DLD1 (cell line): ENCODE measurements around the gene KIAA1671.
"Not testable (repeated sequence)": the region's sequence is repeated elsewhere in the genome, so short reads cannot be mapped to it uniquely, and the experiment has no call there.

Source experiments
- in situ Hi-C: cut with HindIII; loops from 2 replicates; pipeline ENCODE4 v1.10.0; 2017; ENCODE audit warnings: low sequenced_read_pairs

KIAA1671 gene

GRCh38 chr22:25212337-25212736 lies 259.8 kb downstream of the KIAA1671 start:
- in situ Hi-C loops = no loop called here

GRCh38 chr22:25213221-25213620 lies 260.7 kb downstream of the KIAA1671 start:
- in situ Hi-C loops = no loop called here

- in situ Hi-C loops = no loop called here
These were observed 263.7 kb downstream of the KIAA1671 start for GRCh38 chr22:25216230-25216629.

- in situ Hi-C loops = no loop called here
These were observed 266.7 kb downstream of the KIAA1671 start, which contains the start of gene CRYBB2 for GRCh38 chr22:25219211-25219689. Gene CRYBB2 (plus strand): TSS chr22:25219639. CDS start chr22:25221430, 1,791 bp downstream.

DNA sequence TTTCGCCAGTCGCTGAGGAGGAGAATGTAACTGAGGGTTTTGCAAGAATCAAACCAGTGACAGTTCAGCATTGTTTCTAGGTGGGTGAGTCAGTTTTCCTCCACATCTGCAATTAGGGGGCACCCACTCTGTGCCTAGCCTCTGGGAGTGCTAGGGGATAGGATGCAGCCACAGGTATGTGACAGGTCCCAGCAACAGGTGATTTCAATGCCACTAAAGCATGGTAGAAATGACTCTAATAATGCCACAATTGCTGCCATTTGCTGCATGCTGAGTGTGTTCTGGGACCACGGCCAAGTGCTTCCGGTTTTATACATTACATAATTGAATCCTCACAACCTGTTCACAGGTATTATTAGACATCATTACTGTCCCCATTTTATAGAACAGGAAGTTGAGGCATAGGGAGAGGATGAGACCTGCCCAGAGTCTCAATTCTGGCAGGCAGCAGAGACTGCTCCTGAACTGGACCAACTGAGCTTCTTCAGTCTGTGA lies 267.5 kb downstream of the KIAA1671 start:
- in situ Hi-C loops = no loop called here

DNA sequence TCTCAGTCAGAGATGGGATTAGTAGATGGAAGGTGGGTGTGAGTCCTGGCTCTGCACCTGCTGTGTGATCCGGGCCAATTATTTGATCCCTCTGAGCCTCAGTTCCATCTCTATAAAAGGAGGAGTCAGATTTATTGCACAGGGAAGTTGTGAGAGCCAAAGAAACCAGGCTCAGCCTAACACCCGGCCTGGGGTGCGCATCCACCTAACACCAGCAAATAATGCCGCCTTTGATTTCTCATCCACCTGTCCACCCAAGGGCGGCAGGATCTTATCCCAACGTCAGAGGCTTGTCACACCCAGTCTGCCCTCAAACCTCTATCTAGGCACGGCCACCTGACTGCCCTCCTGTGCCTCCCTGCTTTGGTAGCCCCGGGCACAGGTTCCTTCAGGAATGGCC lies 269.3 kb downstream of the KIAA1671 start:
- in situ Hi-C loops = no loop called here

DNA sequence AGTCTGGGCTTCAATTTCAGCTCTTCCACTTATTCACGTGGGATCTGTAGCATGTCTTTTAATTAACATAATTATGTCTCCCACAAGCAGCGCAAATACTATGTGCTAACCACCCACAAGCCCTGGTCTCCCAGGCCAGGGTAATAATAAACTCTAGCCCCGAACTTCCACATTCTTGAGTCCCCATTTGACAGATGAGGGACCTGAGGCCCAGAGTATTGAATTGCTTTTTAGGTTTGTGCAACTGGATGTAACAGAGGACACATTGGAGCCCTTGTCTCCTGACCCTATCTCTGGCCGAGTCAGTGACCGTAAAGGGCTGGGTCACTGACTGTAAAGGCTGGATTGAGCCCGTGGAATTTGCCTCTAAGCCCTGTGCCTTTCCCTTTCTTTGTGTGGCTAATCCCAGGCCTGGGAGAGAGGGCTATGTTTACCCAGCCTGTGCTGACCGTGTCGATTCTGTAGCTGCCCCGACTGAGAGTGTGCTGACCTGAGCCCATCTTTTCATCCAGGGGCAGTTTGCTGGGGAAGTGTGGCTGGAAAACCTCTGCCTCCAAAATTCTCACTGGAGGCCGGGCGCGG lies 270.8 kb downstream of the KIAA1671 start:
- in situ Hi-C loops = no loop called here

DNA sequence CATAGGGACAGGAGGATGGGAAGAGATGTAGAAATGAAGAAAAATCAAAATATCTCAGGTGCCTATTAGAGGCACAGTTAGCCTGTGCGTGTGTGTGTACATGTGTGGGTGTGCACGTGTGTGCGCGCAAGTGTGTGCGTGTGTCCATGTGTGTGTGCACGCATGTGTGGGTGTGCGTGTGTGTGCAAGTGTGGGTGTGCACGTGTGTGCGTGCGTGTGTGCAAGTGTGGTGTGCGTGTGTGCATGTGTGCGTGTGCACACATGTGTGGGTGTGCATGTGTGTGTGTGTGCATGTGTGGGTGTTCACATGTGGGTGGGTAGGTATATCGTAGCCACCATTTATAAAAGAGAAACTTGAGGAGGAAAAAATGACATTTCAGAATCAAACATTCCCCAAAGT lies 276.3 kb downstream of the KIAA1671 start:
- in situ Hi-C loops = no loop called here

DNA sequence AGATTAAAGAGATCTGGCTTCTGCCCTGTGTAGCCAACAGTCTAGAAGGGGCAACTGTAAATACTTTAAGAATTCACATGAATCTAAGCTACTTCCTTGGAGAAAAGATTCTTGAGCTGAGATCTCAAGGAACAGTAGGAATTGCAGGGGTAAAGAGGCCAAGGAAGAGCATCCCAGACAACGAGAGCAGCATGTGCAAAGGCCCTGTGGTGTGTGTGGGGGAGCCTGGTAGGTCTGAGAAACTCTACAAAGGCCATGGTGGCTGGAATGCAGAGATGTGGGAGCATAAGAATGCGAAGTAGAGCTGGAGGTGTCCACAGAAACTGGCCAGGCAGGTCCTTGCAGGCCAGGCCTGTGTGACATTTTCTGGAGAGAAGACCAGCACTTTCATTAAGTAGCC lies 278.2 kb downstream of the KIAA1671 start:
- in situ Hi-C loops = not testable (repeated sequence)

GRCh38 chr22:25232301-25232700 lies 279.8 kb downstream of the KIAA1671 start:
- in situ Hi-C loops = no loop called here

DNA sequence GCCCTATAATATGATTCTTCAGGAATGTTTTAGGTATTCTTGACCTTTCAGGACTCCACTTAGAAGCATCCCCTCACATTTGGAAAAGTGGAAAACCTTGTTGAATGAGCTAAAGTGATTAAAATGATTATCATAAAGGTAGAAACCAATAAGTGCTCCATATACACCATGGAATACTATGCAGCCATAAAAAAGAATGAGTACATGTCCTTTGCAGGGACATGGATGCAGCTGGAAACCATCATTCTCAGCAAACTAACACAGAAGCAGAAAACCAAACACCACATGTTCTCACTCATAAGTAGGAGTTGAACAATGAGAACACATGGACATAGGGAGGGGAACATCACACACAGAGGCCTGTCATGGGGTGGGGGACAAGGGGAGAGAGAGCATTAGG lies 281.2 kb downstream of the KIAA1671 start:
- in situ Hi-C loops = not testable (repeated sequence)

DNA sequence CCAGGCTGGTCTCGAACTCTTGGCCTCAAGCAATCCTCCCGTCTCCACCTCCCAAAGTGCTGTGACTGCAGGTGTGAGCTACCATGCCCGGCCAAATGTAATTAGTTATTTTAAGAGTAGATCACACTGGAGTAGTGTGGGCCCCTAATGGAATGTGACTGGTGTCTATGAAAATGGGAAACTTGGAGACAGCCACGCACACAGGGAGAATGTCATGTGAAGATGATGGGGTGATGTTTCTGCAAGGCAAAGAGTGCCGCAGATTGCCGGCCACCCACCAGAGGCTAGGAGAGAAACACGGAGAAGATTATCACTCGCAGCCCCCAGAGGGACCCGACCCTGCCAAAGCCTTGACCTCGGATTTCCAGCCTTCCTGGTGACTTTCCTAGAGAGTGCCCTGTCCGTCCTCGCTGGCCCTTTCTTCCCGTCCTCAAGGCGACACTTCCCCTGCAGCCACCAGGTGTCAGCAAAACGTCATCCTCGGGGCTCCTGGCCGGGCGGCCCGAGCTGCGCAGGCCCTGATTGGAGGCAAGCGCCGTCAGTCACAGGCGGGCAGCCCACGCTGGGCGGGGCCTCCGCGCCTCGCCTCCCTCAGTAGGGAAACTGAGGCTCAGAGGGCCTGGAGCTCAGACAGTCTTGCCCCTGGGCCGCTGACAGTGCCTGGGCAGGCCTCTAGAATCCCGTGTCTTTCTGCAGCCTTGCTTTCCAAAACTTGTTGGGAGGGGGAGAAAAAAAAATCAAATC lies 283.2 kb downstream of the KIAA1671 start:
- in situ Hi-C loops = no loop called here

- in situ Hi-C loops = no loop called here
These were observed 283.9 kb downstream of the KIAA1671 start for GRCh38 chr22:25236417-25236816.

- in situ Hi-C loops = no loop called here
These were observed 285.0 kb downstream of the KIAA1671 start for GRCh38 chr22:25237503-25237902.

- in situ Hi-C loops = not testable (repeated sequence)
These were observed 285.5 kb downstream of the KIAA1671 start for GRCh38 chr22:25238058-25238457.
